HEK293 (cell line): ENCODE measurements around the gene RNF113B.

ENCODE experiments used
- HOXA7 ChIP-seq: sonication (generic); formaldehyde crosslinking; IDR thresholded peaks from 2 replicates; pipeline ENCODE4 v1.8.1; 2022; ENCODE audit warnings: missing genetic modification reagents, borderline replicate concordance
- SP2 ChIP-seq: fragments of 450-650 bp; formaldehyde crosslinking; IDR thresholded peaks from 2 replicates; pipeline ENCODE4 v1.5.1; 2016; ENCODE audit warnings: missing biosample characterization, missing genetic modification characterization
- YY1 ChIP-seq: fragments of 450-650 bp; formaldehyde crosslinking; IDR thresholded peaks from 2 replicates; pipeline ENCODE4 v1.5.1; 2018; ENCODE audit warnings: missing biosample characterization, missing genetic modification characterization
- ZNF10 ChIP-seq: fragments of 450-650 bp; formaldehyde crosslinking; IDR thresholded peaks from 2 replicates; pipeline ENCODE4 v1.5.1; 2017; ENCODE audit warnings: missing biosample characterization, missing genetic modification characterization
- ZNF114 ChIP-seq: fragments of 450-650 bp; formaldehyde crosslinking; IDR thresholded peaks from 2 replicates; pipeline ENCODE4 v1.5.0; 2017; ENCODE audit warnings: missing biosample characterization, missing genetic modification characterization
- ZNF621 ChIP-seq: fragments of 450-650 bp; formaldehyde crosslinking; IDR thresholded peaks from 2 replicates; pipeline ENCODE4 v1.5.1; 2017; ENCODE audit warnings: missing biosample characterization, missing genetic modification characterization
- TF ChIP-seq, protein P1 (sequence below): fragments of 450-650 bp; formaldehyde crosslinking; IDR thresholded peaks from 2 replicates; pipeline ENCODE4 v1.5.1; 2016; ENCODE audit warnings: missing biosample characterization, missing genetic modification characterization
- TF ChIP-seq, protein P2 (sequence below): fragments of 450-650 bp; formaldehyde crosslinking; IDR thresholded peaks from 2 replicates; pipeline ENCODE4 v1.5.1; 2016; ENCODE audit warnings: missing biosample characterization, missing genetic modification characterization
- TF ChIP-seq, protein P3 (sequence below): fragments of 450-650 bp; IDR thresholded peaks from 2 replicates; pipeline ENCODE4 v1.5.1; 2018; ENCODE audit warnings: missing biosample characterization, mild to moderate bottlenecking, missing genetic modification characterization

DNA sequence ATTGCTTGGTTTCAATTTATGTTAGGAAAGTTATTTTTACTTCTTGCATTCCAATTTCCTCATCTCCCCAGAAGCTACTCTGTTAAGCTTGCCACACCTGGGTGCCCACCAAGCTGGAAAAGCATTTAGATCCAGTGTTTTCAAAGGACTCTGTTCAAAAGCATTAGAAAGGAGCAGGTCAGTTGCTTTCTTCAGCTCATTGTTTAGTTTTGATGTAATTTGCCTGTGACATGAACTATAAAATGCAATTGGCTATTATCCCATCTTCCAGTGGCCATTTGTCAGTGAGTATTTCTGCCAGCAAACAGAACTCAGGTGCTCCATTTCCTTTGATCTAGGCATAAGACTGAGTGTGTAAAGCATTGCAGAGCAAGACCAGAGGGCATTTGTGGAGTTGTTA is 46.7 kb upstream of the RNF113B start:
- TF ChIP-seq, protein P1, sequence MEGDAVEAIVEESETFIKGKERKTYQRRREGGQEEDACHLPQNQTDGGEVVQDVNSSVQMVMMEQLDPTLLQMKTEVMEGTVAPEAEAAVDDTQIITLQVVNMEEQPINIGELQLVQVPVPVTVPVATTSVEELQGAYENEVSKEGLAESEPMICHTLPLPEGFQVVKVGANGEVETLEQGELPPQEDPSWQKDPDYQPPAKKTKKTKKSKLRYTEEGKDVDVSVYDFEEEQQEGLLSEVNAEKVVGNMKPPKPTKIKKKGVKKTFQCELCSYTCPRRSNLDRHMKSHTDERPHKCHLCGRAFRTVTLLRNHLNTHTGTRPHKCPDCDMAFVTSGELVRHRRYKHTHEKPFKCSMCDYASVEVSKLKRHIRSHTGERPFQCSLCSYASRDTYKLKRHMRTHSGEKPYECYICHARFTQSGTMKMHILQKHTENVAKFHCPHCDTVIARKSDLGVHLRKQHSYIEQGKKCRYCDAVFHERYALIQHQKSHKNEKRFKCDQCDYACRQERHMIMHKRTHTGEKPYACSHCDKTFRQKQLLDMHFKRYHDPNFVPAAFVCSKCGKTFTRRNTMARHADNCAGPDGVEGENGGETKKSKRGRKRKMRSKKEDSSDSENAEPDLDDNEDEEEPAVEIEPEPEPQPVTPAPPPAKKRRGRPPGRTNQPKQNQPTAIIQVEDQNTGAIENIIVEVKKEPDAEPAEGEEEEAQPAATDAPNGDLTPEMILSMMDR (tag by site-specific recombination): no peak
- TF ChIP-seq ZNF10 (tag by site-specific recombination): no peak
- TF ChIP-seq YY1: no peak
- no peak for TF ChIP-seq ZNF114 (tag by site-specific recombination)
- TF ChIP-seq, protein P2, sequence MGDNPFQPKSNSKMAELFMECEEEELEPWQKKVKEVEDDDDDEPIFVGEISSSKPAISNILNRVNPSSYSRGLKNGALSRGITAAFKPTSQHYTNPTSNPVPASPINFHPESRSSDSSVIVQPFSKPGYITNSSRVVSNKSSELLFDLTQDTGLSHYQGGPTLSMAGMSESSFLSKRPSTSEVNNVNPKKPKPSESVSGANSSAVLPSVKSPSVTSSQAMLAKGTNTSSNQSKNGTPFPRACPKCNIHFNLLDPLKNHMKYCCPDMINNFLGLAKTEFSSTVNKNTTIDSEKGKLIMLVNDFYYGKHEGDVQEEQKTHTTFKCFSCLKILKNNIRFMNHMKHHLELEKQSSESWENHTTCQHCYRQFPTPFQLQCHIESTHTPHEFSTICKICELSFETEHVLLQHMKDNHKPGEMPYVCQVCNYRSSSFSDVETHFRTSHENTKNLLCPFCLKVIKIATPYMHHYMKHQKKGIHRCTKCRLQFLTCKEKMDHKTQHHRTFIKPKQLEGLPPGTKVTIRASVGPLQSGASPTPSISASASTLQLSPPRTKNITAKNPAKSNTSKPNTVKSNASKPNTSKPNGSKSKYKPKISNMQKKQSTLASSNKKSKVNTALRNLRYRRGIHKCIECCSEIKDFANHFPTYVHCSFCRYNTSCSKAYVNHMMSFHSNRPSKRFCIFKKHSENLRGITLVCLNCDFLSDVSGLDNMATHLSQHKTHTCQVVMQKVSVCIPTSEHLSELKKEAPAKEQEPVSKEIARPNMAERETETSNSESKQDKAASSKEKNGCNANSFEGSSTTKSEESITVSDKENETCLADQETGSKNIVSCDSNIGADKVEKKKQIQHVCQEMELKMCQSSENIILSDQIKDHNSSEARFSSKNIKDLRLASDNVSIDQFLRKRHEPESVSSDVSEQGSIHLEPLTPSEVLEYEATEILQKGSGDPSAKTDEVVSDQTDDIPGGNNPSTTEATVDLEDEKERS (tag by site-specific recombination): no peak
- TF ChIP-seq, protein P3, sequence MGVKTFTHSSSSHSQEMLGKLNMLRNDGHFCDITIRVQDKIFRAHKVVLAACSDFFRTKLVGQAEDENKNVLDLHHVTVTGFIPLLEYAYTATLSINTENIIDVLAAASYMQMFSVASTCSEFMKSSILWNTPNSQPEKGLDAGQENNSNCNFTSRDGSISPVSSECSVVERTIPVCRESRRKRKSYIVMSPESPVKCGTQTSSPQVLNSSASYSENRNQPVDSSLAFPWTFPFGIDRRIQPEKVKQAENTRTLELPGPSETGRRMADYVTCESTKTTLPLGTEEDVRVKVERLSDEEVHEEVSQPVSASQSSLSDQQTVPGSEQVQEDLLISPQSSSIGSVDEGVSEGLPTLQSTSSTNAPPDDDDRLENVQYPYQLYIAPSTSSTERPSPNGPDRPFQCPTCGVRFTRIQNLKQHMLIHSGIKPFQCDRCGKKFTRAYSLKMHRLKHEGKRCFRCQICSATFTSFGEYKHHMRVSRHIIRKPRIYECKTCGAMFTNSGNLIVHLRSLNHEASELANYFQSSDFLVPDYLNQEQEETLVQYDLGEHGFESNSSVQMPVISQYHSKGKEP (tag by site-specific recombination): no peak
- TF ChIP-seq ZNF621 (tag by site-specific recombination): no peak
- no peak for TF ChIP-seq HOXA7 (CRISPR knock-in tag)
- no peak for TF ChIP-seq SP2
